ENCODE results near the gene CLEC4E.

GRCh38 chr12:8508223-8508622 is 32.5 kb downstream of the CLEC4E start:
- TF ChIP-seq CTCF (conservative IDR thresholded peaks at IDR 0.05) (no peak), ZFX (IDR thresholded peaks at IDR 0.05) (no peak)
